HEK293 (cell line): ENCODE measurements around the gene ALG8.

Experiments
- ATF2 ChIP-seq: fragments of 450-650 bp; formaldehyde crosslinking; IDR thresholded peaks from 2 replicates; pipeline ENCODE4 v1.5.1; 2016; ENCODE audit warnings: missing biosample characterization, missing genetic modification characterization, low read depth
- BCL11B ChIP-seq: fragments of 450-650 bp; formaldehyde crosslinking; IDR thresholded peaks from 2 replicates; pipeline ENCODE4 v1.5.1; 2016; ENCODE audit warnings: low read depth, missing biosample characterization, missing genetic modification characterization
- GLI4 ChIP-seq: fragments of 450-650 bp; formaldehyde crosslinking; IDR thresholded peaks from 2 replicates; pipeline ENCODE4 v1.5.1; 2016; ENCODE audit warnings: missing biosample characterization, missing genetic modification characterization
- INSM2 ChIP-seq: fragments of 450-650 bp; formaldehyde crosslinking; IDR thresholded peaks from 2 replicates; pipeline ENCODE4 v1.5.1; 2016; ENCODE audit warnings: missing biosample characterization, missing genetic modification characterization
- PATZ1 ChIP-seq: fragments of 450-650 bp; formaldehyde crosslinking; IDR thresholded peaks from 2 replicates; pipeline ENCODE4 v1.5.1; 2016; ENCODE audit warnings: missing biosample characterization, missing genetic modification characterization
- SALL2 ChIP-seq: fragments of 450-650 bp; formaldehyde crosslinking; IDR thresholded peaks from 2 replicates; pipeline ENCODE4 v1.5.0; 2017; ENCODE audit warnings: missing biosample characterization, mild to moderate bottlenecking, missing genetic modification characterization, borderline replicate concordance
- ZBTB26 ChIP-seq: fragments of 450-650 bp; formaldehyde crosslinking; optimal IDR thresholded peaks from 2 replicates; pipeline ENCODE3; 2016; ENCODE audit warnings: missing biosample characterization, mild to moderate bottlenecking, missing genetic modification characterization
- ZNF112 ChIP-seq: fragments of 450-650 bp; formaldehyde crosslinking; IDR thresholded peaks from 2 replicates; pipeline ENCODE4 v1.5.0; 2017; ENCODE audit warnings: missing biosample characterization, missing genetic modification characterization
- ZNF18 ChIP-seq: fragments of 450-650 bp; formaldehyde crosslinking; IDR thresholded peaks from 2 replicates; pipeline ENCODE4 v1.5.1; 2016; ENCODE audit warnings: missing biosample characterization, missing genetic modification characterization
- ZNF223 ChIP-seq: fragments of 450-650 bp; formaldehyde crosslinking; IDR thresholded peaks from 2 replicates; pipeline ENCODE4 v1.5.1; 2016; ENCODE audit warnings: missing biosample characterization, missing genetic modification characterization
- ZNF24 ChIP-seq: fragments of 450-650 bp; formaldehyde crosslinking; IDR thresholded peaks from 2 replicates; pipeline ENCODE4 v1.5.1; 2016; ENCODE audit warnings: missing biosample characterization, missing genetic modification characterization
- ZNF274 ChIP-seq, 2 experiments: fragments of 200-500 bp in 1 of 2; fragments of 450-650 bp in 1 of 2; sonication (Bioruptor generic) in 1 of 2; formaldehyde crosslinking in 1 of 2; IDR thresholded peaks; 2 replicates each; pipeline versions ENCODE4 v1.5.1 to v1.6.1; 2014 to 2016; ENCODE audit warnings: borderline replicate concordance in 1 of 2, inconsistent platforms in 1 of 2, low read length in 1 of 2, missing biosample characterization in 1 of 2, missing genetic modification characterization in 1 of 2
- ZNF335 ChIP-seq: fragments of 450-650 bp; formaldehyde crosslinking; conservative IDR thresholded peaks from 2 replicates; pipeline ENCODE4 v1.5.1; 2016; ENCODE audit warnings: missing biosample characterization, missing genetic modification characterization
- ZNF488 ChIP-seq: fragments of 450-650 bp; formaldehyde crosslinking; IDR thresholded peaks from 2 replicates; pipeline ENCODE4 v1.5.1; 2016; ENCODE audit warnings: missing biosample characterization, missing genetic modification characterization
- ZNF513 ChIP-seq: fragments of 450-650 bp; IDR thresholded peaks from 2 replicates; pipeline ENCODE4 v1.5.1; 2018; ENCODE audit warnings: missing biosample characterization, missing genetic modification characterization
- ZNF560 ChIP-seq: fragments of 450-650 bp; formaldehyde crosslinking; IDR thresholded peaks from 2 replicates; pipeline ENCODE4 v1.5.1; 2017; ENCODE audit warnings: missing biosample characterization, missing genetic modification characterization, borderline replicate concordance
- ZNF645 ChIP-seq: fragments of 450-650 bp; formaldehyde crosslinking; IDR thresholded peaks from 2 replicates; pipeline ENCODE4; 2016; ENCODE audit warnings: missing biosample characterization, missing genetic modification characterization
- ZNF658 ChIP-seq: fragments of 450-650 bp; formaldehyde crosslinking; IDR thresholded peaks from 2 replicates; pipeline ENCODE4; 2016; ENCODE audit warnings: missing biosample characterization, missing genetic modification characterization
- ZNF670 ChIP-seq: fragments of 450-650 bp; formaldehyde crosslinking; IDR thresholded peaks from 2 replicates; pipeline ENCODE4 v1.5.1; 2016; ENCODE audit warnings: missing biosample characterization, missing genetic modification characterization, low read depth
- ZNF692 ChIP-seq: fragments of 450-650 bp; formaldehyde crosslinking; IDR thresholded peaks from 2 replicates; pipeline ENCODE4 v1.5.1; 2016; ENCODE audit warnings: missing biosample characterization, missing genetic modification characterization
- ZNF747 ChIP-seq: fragments of 450-650 bp; formaldehyde crosslinking; IDR thresholded peaks from 2 replicates; pipeline ENCODE4 v1.5.1; 2016; ENCODE audit warnings: missing biosample characterization, missing genetic modification characterization
- ZSCAN4 ChIP-seq: fragments of 450-650 bp; formaldehyde crosslinking; IDR thresholded peaks from 2 replicates; pipeline ENCODE4 v1.5.1; 2017; ENCODE audit warnings: missing biosample characterization, missing genetic modification characterization

Gene ALG8

GRCh38 chr11:78139422-78140391 is at the start of gene ALG8 (continued):
- TF ChIP-seq ZNF18 (tag by site-specific recombination) (0 out of 2 replicates have a peak, but pooled peaks have one; percentile 33), ZNF513 (no peak), ZNF335 (tag by site-specific recombination) (peak; percentile 26; the same call in 1 of the 2 replicates), ZBTB26 (tag by site-specific recombination) (peak; percentile 77), SALL2 (no peak), ZNF223 (tag by site-specific recombination) (no peak), ATF2 (tag by site-specific recombination) (no peak), ZNF645 (tag by site-specific recombination) (no peak), ZNF488 (tag by site-specific recombination) (no peak), ZNF560 (tag by site-specific recombination) (no peak), ZSCAN4 (tag by site-specific recombination) (no peak), ZNF692 (0 out of 2 replicates have a peak, but pooled peaks have one; percentile 33), BCL11B (tag by site-specific recombination) (no peak), PATZ1 (tag by site-specific recombination) (no peak), ZNF670 (tag by site-specific recombination) (no peak), GLI4 (tag by site-specific recombination) (no peak), INSM2 (tag by site-specific recombination) (no peak), ZNF747 (tag by site-specific recombination) (no peak), ZNF274 (IDR thresholded peaks at IDR 0.05; ENCODE audit: low read length) (no peak), ZNF274 (tag by site-specific recombination; IDR thresholded peaks at IDR 0.05; ENCODE audit: borderline replicate concordance) (no peak), ZNF24 (tag by site-specific recombination) (no peak), ZNF658 (tag by site-specific recombination) (no peak), ZNF112 (tag by site-specific recombination) (no peak)
